HEK293 (cell line): ENCODE results near the gene LCN10.

Experiments
- EGR2 ChIP-seq: fragments of 450-650 bp; formaldehyde crosslinking; IDR thresholded peaks from 2 replicates; pipeline ENCODE4 v1.5.1; 2016; ENCODE audit warnings: low read depth, missing biosample characterization, missing genetic modification characterization
- INSM2 ChIP-seq: fragments of 450-650 bp; formaldehyde crosslinking; IDR thresholded peaks from 2 replicates; pipeline ENCODE4 v1.5.1; 2016; ENCODE audit warnings: missing biosample characterization, missing genetic modification characterization
- KLF9 ChIP-seq: fragments of 450-650 bp; formaldehyde crosslinking; IDR thresholded peaks from 2 replicates; pipeline ENCODE4 v1.5.1; 2016; ENCODE audit warnings: missing biosample characterization, missing genetic modification characterization, low read depth
- SETDB1 ChIP-seq: IDR thresholded peaks from one replicate; pipeline ENCODE4 v1.6.1; 2017; ENCODE audit warnings: mild to moderate bottlenecking, low read length, moderate library complexity, mixed read lengths; ENCODE audit not compliant: insufficient read length
- WT1 ChIP-seq: fragments of 450-650 bp; formaldehyde crosslinking; IDR thresholded peaks from 2 replicates; pipeline ENCODE4 v1.5.1; 2016; ENCODE audit warnings: missing biosample characterization, missing genetic modification characterization
- ZFHX2 ChIP-seq: fragments of 450-650 bp; formaldehyde crosslinking; conservative IDR thresholded peaks from 2 replicates; pipeline ENCODE4 v1.5.1; 2016; ENCODE audit warnings: missing biosample characterization, missing genetic modification characterization
- ZFP69B ChIP-seq: fragments of 450-650 bp; formaldehyde crosslinking; IDR thresholded peaks from 2 replicates; pipeline ENCODE4 v1.5.1; 2016; ENCODE audit warnings: missing biosample characterization, missing genetic modification characterization
- ZNF121 ChIP-seq: fragments of 450-650 bp; formaldehyde crosslinking; IDR thresholded peaks from 2 replicates; pipeline ENCODE4 v1.5.1; 2016; ENCODE audit warnings: missing biosample characterization, missing genetic modification characterization
- ZNF184 ChIP-seq: fragments of 450-650 bp; IDR thresholded peaks from 2 replicates; pipeline ENCODE4 v1.5.1; 2018; ENCODE audit warnings: missing biosample characterization, mild to moderate bottlenecking, missing genetic modification characterization
- ZNF2 ChIP-seq: fragments of 450-650 bp; formaldehyde crosslinking; IDR thresholded peaks from 2 replicates; pipeline ENCODE4 v1.5.1; 2016; ENCODE audit warnings: missing biosample characterization, missing genetic modification characterization
- ZNF24 ChIP-seq: fragments of 450-650 bp; formaldehyde crosslinking; IDR thresholded peaks from 2 replicates; pipeline ENCODE4 v1.5.1; 2016; ENCODE audit warnings: missing biosample characterization, missing genetic modification characterization
- ZNF394 ChIP-seq: fragments of 450-650 bp; formaldehyde crosslinking; IDR thresholded peaks from 2 replicates; pipeline ENCODE4 v1.5.1; 2016; ENCODE audit warnings: missing biosample characterization, missing genetic modification characterization, mild to moderate bottlenecking, moderate library complexity, borderline replicate concordance
- ZNF501 ChIP-seq: fragments of 450-650 bp; formaldehyde crosslinking; IDR thresholded peaks from 2 replicates; pipeline ENCODE4 v1.5.1; 2016; ENCODE audit warnings: missing biosample characterization, missing genetic modification characterization
- ZNF510 ChIP-seq: fragments of 450-650 bp; formaldehyde crosslinking; IDR thresholded peaks from 2 replicates; pipeline ENCODE4 v1.5.1; 2018; ENCODE audit warnings: mild to moderate bottlenecking, missing genetic modification characterization, missing biosample characterization; ENCODE audit not compliant: insufficient replicate concordance
- ZNF513 ChIP-seq: fragments of 450-650 bp; IDR thresholded peaks from 2 replicates; pipeline ENCODE4 v1.5.1; 2018; ENCODE audit warnings: missing biosample characterization, missing genetic modification characterization
- ZNF521 ChIP-seq: fragments of 450-650 bp; formaldehyde crosslinking; IDR thresholded peaks from 2 replicates; pipeline ENCODE4 v1.5.1; 2017; ENCODE audit warnings: missing biosample characterization, mild to moderate bottlenecking, missing genetic modification characterization
- ZNF529 ChIP-seq: fragments of 450-650 bp; formaldehyde crosslinking; IDR thresholded peaks from 2 replicates; pipeline ENCODE4 v1.5.1; 2017; ENCODE audit warnings: missing genetic modification characterization, missing biosample characterization; ENCODE audit not compliant: insufficient replicate concordance
- ZNF558 ChIP-seq: fragments of 450-650 bp; formaldehyde crosslinking; IDR thresholded peaks from 2 replicates; pipeline ENCODE4 v1.5.1; 2016; ENCODE audit warnings: missing biosample characterization, missing genetic modification characterization
- ZNF658 ChIP-seq: fragments of 450-650 bp; formaldehyde crosslinking; IDR thresholded peaks from 2 replicates; pipeline ENCODE4; 2016; ENCODE audit warnings: missing biosample characterization, missing genetic modification characterization
- ZNF660 ChIP-seq: fragments of 450-650 bp; IDR thresholded peaks from 2 replicates; pipeline ENCODE4 v1.5.1; 2018; ENCODE audit warnings: missing biosample characterization, mild to moderate bottlenecking, missing genetic modification characterization
- ZNF76 ChIP-seq: fragments of 450-650 bp; formaldehyde crosslinking; IDR thresholded peaks from 2 replicates; pipeline ENCODE4; 2016; ENCODE audit warnings: low read depth, missing biosample characterization, missing genetic modification characterization, borderline replicate concordance
- ZNF768 ChIP-seq: fragments of 450-650 bp; formaldehyde crosslinking; IDR thresholded peaks from 2 replicates; pipeline ENCODE4 v1.5.1; 2018; ENCODE audit warnings: missing biosample characterization, mild to moderate bottlenecking, missing genetic modification characterization
- ZNF792 ChIP-seq: fragments of 450-650 bp; formaldehyde crosslinking; IDR thresholded peaks from 2 replicates; pipeline ENCODE4 v1.5.1; 2016; ENCODE audit warnings: missing biosample characterization, missing genetic modification characterization
- ZNF843 ChIP-seq: fragments of 450-650 bp; formaldehyde crosslinking; IDR thresholded peaks from 2 replicates; pipeline ENCODE4 v1.5.1; 2016; ENCODE audit warnings: missing biosample characterization, missing genetic modification characterization
- TF ChIP-seq, protein P1 (sequence below): fragments of 450-650 bp; formaldehyde crosslinking; IDR thresholded peaks from 2 replicates; pipeline ENCODE4 v1.5.1; 2016; ENCODE audit warnings: missing biosample characterization, missing genetic modification characterization
- TF ChIP-seq, protein P2 (sequence below): fragments of 450-650 bp; formaldehyde crosslinking; IDR thresholded peaks from 2 replicates; pipeline ENCODE4 v1.5.1; 2017; ENCODE audit warnings: missing biosample characterization, mild to moderate bottlenecking, missing genetic modification characterization, moderate library complexity
- TF ChIP-seq, protein P3 (sequence below): fragments of 450-650 bp; formaldehyde crosslinking; IDR thresholded peaks from 2 replicates; pipeline ENCODE4 v1.5.1; 2016; ENCODE audit warnings: missing biosample characterization, missing genetic modification characterization
- TF ChIP-seq, protein P4 (sequence below): fragments of 450-650 bp; formaldehyde crosslinking; IDR thresholded peaks from 2 replicates; pipeline ENCODE4 v1.5.1; 2016; ENCODE audit warnings: missing biosample characterization, missing genetic modification characterization

LCN10 gene

DNA sequence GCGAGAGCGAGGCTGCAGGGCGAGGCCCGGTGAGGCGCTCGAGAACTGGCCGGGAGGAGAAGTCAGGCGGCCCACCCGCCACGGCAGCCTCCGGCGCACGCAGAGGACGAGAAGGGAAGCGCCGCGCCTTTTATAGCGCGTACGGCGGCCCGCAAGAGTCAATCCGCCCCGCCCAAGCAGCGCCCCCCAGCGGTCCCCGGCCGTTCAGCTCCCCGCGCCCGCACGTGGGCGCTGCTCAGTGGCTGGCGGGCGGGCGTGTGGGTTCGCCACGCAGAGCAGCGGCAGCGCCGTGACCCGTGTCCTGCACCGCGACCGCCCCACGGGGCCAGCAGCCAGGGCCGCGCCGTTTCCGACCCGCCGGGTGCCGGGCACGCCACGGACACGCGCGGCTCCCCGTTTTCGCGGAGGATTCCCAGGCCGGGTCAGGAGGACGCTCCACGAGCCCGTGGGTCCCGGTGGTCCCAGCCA is 14.6 kb downstream of the LCN10 start (continued):
- TF ChIP-seq, protein P1, sequence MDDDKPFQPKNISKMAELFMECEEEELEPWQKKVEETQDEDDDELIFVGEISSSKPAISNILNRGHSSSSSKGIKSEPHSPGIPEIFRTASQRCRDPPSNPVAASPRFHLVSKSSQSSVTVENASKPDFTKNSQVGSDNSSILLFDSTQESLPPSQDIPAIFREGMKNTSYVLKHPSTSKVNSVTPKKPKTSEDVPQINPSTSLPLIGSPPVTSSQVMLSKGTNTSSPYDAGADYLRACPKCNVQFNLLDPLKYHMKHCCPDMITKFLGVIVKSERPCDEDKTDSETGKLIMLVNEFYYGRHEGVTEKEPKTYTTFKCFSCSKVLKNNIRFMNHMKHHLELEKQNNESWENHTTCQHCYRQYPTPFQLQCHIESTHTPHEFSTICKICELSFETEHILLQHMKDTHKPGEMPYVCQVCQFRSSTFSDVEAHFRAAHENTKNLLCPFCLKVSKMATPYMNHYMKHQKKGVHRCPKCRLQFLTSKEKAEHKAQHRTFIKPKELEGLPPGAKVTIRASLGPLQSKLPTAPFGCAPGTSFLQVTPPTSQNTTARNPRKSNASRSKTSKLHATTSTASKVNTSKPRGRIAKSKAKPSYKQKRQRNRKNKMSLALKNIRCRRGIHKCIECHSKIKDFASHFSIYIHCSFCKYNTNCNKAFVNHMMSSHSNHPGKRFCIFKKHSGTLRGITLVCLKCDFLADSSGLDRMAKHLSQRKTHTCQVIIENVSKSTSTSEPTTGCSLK (tag by site-specific recombination), result no peak
- no peak for TF ChIP-seq ZNF792 (tag by site-specific recombination)
- TF ChIP-seq ZNF529 (tag by site-specific recombination), result no peak
- no peak for TF ChIP-seq SETDB1
- no peak for TF ChIP-seq ZNF658
- no peak for TF ChIP-seq ZNF521
- TF ChIP-seq, protein P2, sequence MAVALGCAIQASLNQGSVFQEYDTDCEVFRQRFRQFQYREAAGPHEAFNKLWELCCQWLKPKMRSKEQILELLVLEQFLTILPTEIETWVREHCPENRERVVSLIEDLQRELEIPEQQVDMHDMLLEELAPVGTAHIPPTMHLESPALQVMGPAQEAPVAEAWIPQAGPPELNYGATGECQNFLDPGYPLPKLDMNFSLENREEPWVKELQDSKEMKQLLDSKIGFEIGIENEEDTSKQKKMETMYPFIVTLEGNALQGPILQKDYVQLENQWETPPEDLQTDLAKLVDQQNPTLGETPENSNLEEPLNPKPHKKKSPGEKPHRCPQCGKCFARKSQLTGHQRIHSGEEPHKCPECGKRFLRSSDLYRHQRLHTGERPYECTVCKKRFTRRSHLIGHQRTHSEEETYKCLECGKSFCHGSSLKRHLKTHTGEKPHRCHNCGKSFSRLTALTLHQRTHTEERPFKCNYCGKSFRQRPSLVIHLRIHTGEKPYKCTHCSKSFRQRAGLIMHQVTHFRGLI (tag by site-specific recombination), result peak; percentile 45; the same call in 1 of the 2 replicates
- TF ChIP-seq ZNF558, result no peak
- TF ChIP-seq ZNF843, result peak; percentile 41; the same call in 1 of the 2 replicates
- TF ChIP-seq ZNF768 (tag by site-specific recombination), result no peak
- TF ChIP-seq ZNF501, result 0 out of 2 replicates have a peak, but pooled peaks have one; percentile 58
- TF ChIP-seq, protein P3, sequence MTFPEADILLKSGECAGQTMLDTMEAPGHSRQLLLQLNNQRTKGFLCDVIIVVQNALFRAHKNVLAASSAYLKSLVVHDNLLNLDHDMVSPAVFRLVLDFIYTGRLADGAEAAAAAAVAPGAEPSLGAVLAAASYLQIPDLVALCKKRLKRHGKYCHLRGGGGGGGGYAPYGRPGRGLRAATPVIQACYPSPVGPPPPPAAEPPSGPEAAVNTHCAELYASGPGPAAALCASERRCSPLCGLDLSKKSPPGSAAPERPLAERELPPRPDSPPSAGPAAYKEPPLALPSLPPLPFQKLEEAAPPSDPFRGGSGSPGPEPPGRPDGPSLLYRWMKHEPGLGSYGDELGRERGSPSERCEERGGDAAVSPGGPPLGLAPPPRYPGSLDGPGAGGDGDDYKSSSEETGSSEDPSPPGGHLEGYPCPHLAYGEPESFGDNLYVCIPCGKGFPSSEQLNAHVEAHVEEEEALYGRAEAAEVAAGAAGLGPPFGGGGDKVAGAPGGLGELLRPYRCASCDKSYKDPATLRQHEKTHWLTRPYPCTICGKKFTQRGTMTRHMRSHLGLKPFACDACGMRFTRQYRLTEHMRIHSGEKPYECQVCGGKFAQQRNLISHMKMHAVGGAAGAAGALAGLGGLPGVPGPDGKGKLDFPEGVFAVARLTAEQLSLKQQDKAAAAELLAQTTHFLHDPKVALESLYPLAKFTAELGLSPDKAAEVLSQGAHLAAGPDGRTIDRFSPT, result no peak
- TF ChIP-seq ZNF24, result peak; percentile 51; the same call in 1 of the 2 replicates
- TF ChIP-seq ZNF2, result peak; percentile 36; the same call in 1 of the 2 replicates
- TF ChIP-seq ZNF394, result peak; percentile 88
- TF ChIP-seq ZFP69B (tag by site-specific recombination), result peak; percentile 40; the same call in 1 of the 2 replicates
- no peak for TF ChIP-seq INSM2 (tag by site-specific recombination)
- TF ChIP-seq, protein P4, sequence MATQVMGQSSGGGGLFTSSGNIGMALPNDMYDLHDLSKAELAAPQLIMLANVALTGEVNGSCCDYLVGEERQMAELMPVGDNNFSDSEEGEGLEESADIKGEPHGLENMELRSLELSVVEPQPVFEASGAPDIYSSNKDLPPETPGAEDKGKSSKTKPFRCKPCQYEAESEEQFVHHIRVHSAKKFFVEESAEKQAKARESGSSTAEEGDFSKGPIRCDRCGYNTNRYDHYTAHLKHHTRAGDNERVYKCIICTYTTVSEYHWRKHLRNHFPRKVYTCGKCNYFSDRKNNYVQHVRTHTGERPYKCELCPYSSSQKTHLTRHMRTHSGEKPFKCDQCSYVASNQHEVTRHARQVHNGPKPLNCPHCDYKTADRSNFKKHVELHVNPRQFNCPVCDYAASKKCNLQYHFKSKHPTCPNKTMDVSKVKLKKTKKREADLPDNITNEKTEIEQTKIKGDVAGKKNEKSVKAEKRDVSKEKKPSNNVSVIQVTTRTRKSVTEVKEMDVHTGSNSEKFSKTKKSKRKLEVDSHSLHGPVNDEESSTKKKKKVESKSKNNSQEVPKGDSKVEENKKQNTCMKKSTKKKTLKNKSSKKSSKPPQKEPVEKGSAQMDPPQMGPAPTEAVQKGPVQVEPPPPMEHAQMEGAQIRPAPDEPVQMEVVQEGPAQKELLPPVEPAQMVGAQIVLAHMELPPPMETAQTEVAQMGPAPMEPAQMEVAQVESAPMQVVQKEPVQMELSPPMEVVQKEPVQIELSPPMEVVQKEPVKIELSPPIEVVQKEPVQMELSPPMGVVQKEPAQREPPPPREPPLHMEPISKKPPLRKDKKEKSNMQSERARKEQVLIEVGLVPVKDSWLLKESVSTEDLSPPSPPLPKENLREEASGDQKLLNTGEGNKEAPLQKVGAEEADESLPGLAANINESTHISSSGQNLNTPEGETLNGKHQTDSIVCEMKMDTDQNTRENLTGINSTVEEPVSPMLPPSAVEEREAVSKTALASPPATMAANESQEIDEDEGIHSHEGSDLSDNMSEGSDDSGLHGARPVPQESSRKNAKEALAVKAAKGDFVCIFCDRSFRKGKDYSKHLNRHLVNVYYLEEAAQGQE, result no peak
- no peak for TF ChIP-seq ZNF121 (tag by site-specific recombination)
- peak; percentile 44; the same call in 1 of the 2 replicates for TF ChIP-seq ZNF184 (tag by site-specific recombination)
- peak; percentile 79 for TF ChIP-seq ZNF76 (tag by site-specific recombination)
- TF ChIP-seq KLF9 (tag by site-specific recombination), result peak; percentile 95
- peak; percentile 22; the same call in 1 of the 2 replicates for TF ChIP-seq WT1 (tag by site-specific recombination)
- TF ChIP-seq ZFHX2 (tag by site-specific recombination), result peak; percentile 91
- peak; percentile 40; the same call in 1 of the 2 replicates for TF ChIP-seq ZNF513 (tag by site-specific recombination)
- TF ChIP-seq EGR2 (tag by site-specific recombination), result peak; percentile 78
- peak; percentile 98 for TF ChIP-seq ZNF660 (tag by site-specific recombination)
- no peak for TF ChIP-seq ZNF510 (tag by site-specific recombination)
